ENCODE measurements around the gene RHBDD2. TPM values are rescaled to one million over a fixed set of nuclear protein-coding genes. Genes with fewer than 3 reads are reported as not detected.

Gene RHBDD2
- total RNA-seq, 1 donor from 2014 or later, result 13.9 TPM

GRCh38 chr7:75916685-75917634 lies 38.1 kb downstream of the RHBDD2 start:
- no peak for DNase-seq (ENCODE audit: low read depth, low spot score)

GRCh38 chr7:75920431-75921161 lies 41.8 kb downstream of the RHBDD2 start:
- no peak for DNase-seq (ENCODE audit: low read depth, low spot score)

GRCh38 chr7:75921479-75921878 lies 42.6 kb downstream of the RHBDD2 start:
- DNase-seq (ENCODE audit: low read depth, low spot score), result no peak

GRCh38 chr7:75922966-75923603 lies 44.3 kb downstream of the RHBDD2 start:
- no peak for DNase-seq (ENCODE audit: low read depth, low spot score)

GRCh38 chr7:75924256-75924655 lies 45.4 kb downstream of the RHBDD2 start:
- DNase-seq (ENCODE audit: low read depth, low spot score), result no peak

- DNase-seq (ENCODE audit: low read depth, low spot score), result no peak
Measured at GRCh38 chr7:75924889-75925288, 46.1 kb downstream of the RHBDD2 start.

- no peak for DNase-seq (ENCODE audit: low read depth, low spot score)
Measured at GRCh38 chr7:75925717-75926435, 47.0 kb downstream of the RHBDD2 start.

GRCh38 chr7:75928568-75928914 lies 49.7 kb downstream of the RHBDD2 start:
- DNase-seq (ENCODE audit: low read depth, low spot score), result no peak

- no peak for DNase-seq (ENCODE audit: low read depth, low spot score)
Measured at GRCh38 chr7:75931680-75932079, 52.8 kb downstream of the RHBDD2 start.

GRCh38 chr7:75937958-75938786 lies 59.3 kb downstream of the RHBDD2 start:
- peak; percentile 37 for DNase-seq (ENCODE audit: low read depth, low spot score)

Other genes with a start within 250 kb of the RHBDD2 start
- 15.6 and 32.2 TPM in 2 replicates for gene HIP1, start 140.1 kb upstream of the RHBDD2 start, total RNA-seq
- gene CCL26, start 106.8 kb upstream of the RHBDD2 start, total RNA-seq, result not detected in 2 replicates
- not detected in 2 replicates for gene CCL24, start 65.2 kb upstream of the RHBDD2 start, total RNA-seq
- gene POR, start 36.1 kb downstream of the RHBDD2 start, total RNA-seq, result 69.8 and 94.4 TPM in 2 replicates
- 29.4 and 33.8 TPM in 2 replicates for gene TMEM120A, start 115.6 kb downstream of the RHBDD2 start, total RNA-seq
- gene STYXL1, start 169.0 kb downstream of the RHBDD2 start, total RNA-seq, result 31.1 and 34.8 TPM in 2 replicates
- gene MDH2, start 169.1 kb downstream of the RHBDD2 start, total RNA-seq, result 36.2 and 51.6 TPM in 2 replicates

Measured in pulmonary artery endothelial cell (primary cell).